Panc1 (cell line): ENCODE measurements around the gene ING4. TPM values are rescaled to one million over a fixed set of nuclear protein-coding genes. Genes with fewer than 3 reads are reported as not detected.

Source experiments
- ATAC-seq: fragments of 200-7000 bp; cut with Tn5 transposase; 2 replicates; pipeline ENCODE4 v1.9.1; 2020; ENCODE audit warnings: mild to moderate bottlenecking, moderate library complexity
- BruUV-seq: library from RNA; stranded (reverse); fragments of 400-500 nt; replicated peaks from 2 replicates; lab custom pipeline; 2021; lab: Mats Ljungman, UMichigan
- CTCF ChIA-PET: fragments of 300-600 bp; sonication (Branson Sonifier 250); formaldehyde crosslinking; loops from one replicate; lab custom pipeline; 2022; ENCODE audit warnings: antibody characterized with exemption; lab: Charles Lee
- POLR2A ChIA-PET: fragments of 300-600 bp; sonication (Branson Sonifier 250); formaldehyde crosslinking; loops from one replicate; lab custom pipeline; 2022; ENCODE audit warnings: antibody characterized with exemption; lab: Charles Lee
- DNase-seq: peaks from one replicate; pipeline ENCODE4 v3.0.0-alpha.2; 2010; ENCODE audit warnings: low read depth, low spot score
- H3K27ac ChIP-seq: 2 replicates; pipeline ENCODE4 v1.5.1; 2011; ENCODE audit warnings: mild to moderate bottlenecking, low read length, inconsistent platforms
- H3K27me3 ChIP-seq: fragments of 200-500 bp; sonication (Bioruptor generic); 2 replicates; pipeline ENCODE4 v1.6.0; 2014; ENCODE audit warnings: low read length, inconsistent platforms; ENCODE audit not compliant: control insufficient read depth, insufficient read depth
- H3K36me3 ChIP-seq: fragments of 200-500 bp; sonication (Bioruptor generic); 2 replicates; pipeline ENCODE4 v1.5.1; 2014; ENCODE audit warnings: inconsistent platforms, mild to moderate bottlenecking, low read length, moderate library complexity; ENCODE audit not compliant: control insufficient read depth, insufficient read depth
- H3K4me1 ChIP-seq: 2 replicates; pipeline ENCODE4 v1.5.1; 2011; ENCODE audit warnings: inconsistent platforms, mild to moderate bottlenecking, low read length, moderate library complexity; ENCODE audit not compliant: control insufficient read depth, insufficient read depth
- H3K4me3 ChIP-seq, 2 experiments: 2 replicates each; pipeline ENCODE4 v1.5.1; 2011 to 2012; ENCODE audit warnings: low read depth in 2 of 2, low read length in 2 of 2, mild to moderate bottlenecking in 2 of 2, inconsistent platforms in 1 of 2, moderate library complexity in 1 of 2
- H3K9me3 ChIP-seq: fragments of 200-500 bp; sonication (Bioruptor generic); 2 replicates; pipeline ENCODE4 v1.5.1; 2014; ENCODE audit warnings: low read depth, mild to moderate bottlenecking, inconsistent platforms, low read length, moderate library complexity; ENCODE audit not compliant: control insufficient read depth, insufficient read depth
- CTCF ChIP-seq: fragments of 450-650 bp; IDR thresholded peaks from 2 replicates; pipeline ENCODE4 v1.5.1; 2017; ENCODE audit warnings: mild to moderate bottlenecking
- POLR2AphosphoS5 ChIP-seq: IDR thresholded peaks from 2 replicates; pipeline ENCODE4 v1.6.1; 2012; ENCODE audit warnings: mild to moderate bottlenecking, low read depth, low read length, moderate library complexity
- REST ChIP-seq, 2 experiments: IDR thresholded peaks; 2 replicates each; pipeline ENCODE4 v1.6.1; 2011 to 2012; ENCODE audit warnings: low read depth in 2 of 2, control low read depth in 1 of 2, low read length in 1 of 2, mild to moderate bottlenecking in 1 of 2, moderate library complexity in 1 of 2; ENCODE audit not compliant: insufficient read depth in 1 of 2
- SIN3A ChIP-seq: IDR thresholded peaks from 2 replicates; pipeline ENCODE4 v1.6.1; 2012; ENCODE audit warnings: low read depth, mild to moderate bottlenecking, low read length, moderate library complexity, borderline replicate concordance; ENCODE audit not compliant: insufficient read depth
- TCF7L2 ChIP-seq: IDR thresholded peaks from 2 replicates; pipeline ENCODE4 v1.6.1; 2011; ENCODE audit warnings: mild to moderate bottlenecking, low read depth, low read length, inconsistent platforms
- in situ Hi-C: cut with HindIII; loops from 2 replicates; pipeline ENCODE4 v1.10.0; 2016; ENCODE audit warnings: low sequenced_read_pairs, low pct_unique_long_range_greater_than_20kb
- intact Hi-C: fragments of 100-400 bp; cut with micrococcal nuclease; formaldehyde crosslinking; loops from one replicate; pipeline ENCODE4 v1.10.0; 2022; ENCODE audit not compliant: unreplicated experiment
- total RNA-seq: library from RNA; stranded (reverse); gene quantifications from one replicate; pipeline ENCODE4 v1.2.1, GENCODE V29; 2021; ENCODE audit not compliant: unreplicated experiment

The ING4 gene
- total RNA-seq, 1 experiment from 2014 or later: 11.4 TPM

DNA sequence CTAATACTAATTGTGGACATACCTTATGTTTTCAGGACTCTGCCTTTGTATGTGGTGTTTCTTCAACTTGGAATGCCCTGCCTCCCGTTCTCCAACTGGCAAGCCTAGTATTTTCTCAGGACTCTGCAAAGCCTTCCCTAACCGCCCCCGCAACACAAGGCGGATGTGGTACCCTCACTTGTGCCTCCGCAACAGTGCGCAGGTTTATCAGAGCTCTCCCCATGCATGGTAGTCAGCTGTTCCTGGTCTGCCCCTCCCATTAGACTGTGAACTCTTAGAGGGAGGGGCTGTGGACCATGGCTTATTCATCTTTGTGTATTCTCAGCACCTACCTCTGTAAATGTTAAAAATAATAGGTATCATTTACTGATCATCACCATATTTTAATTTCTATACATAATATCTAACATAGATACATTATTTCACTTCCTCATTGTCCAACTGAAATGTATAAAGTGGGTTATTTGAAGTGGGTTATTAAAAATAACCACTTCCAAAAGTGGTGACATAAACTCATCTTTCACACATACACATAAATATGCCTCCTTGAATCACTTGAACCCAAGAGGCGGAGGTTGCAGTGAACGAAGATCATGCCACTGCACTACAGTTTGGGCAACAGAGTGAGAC lies 36.1 kb downstream of the ING4 start:
- in situ Hi-C loops: no loop called here
- intact Hi-C loops: no loop called here
- POLR2A ChIA-PET: no interaction called here
- no TSS peak for BruUV-seq
- no peaks in the 10 kb centered on the region for H3K9me3 ChIP-seq
- no peaks in the 10 kb centered on the region for H3K4me1 ChIP-seq
- no peaks in the 10 kb centered on the region for H3K27me3 ChIP-seq
- CTCF ChIA-PET: interaction anchor here (0.5 kb wide), 1 partner anchor 9 kb away, joined by 6 read pairs; no protein-coding TSS in a partner anchor
- no peak overlapping the region for H3K27ac ChIP-seq
- no peaks in the 10 kb centered on the region for H3K36me3 ChIP-seq
- DNase-seq (no peak), ATAC-seq (no peak)
- peak overlapping the region in 1 of 2 experiments; percentile 46; a peak in 3 of 4 replicates for H3K4me3 ChIP-seq
- TF ChIP-seq SIN3A (no peak), CTCF (no peak), TCF7L2 (no peak), POLR2AphosphoS5 (no peak), REST (IDR thresholded peaks at IDR 0.05; ENCODE audit: insufficient read depth in 1 of 2, low read depth in 2 of 2, low read length in 1 of 2) (no peak)

- no peak for DNase-seq
- Histone ChIP-seq H3K9me3 (no peaks in the 10 kb centered on the region), H3K36me3 (no peaks in the 10 kb centered on the region), H3K4me1 (no peaks in the 10 kb centered on the region), H3K27ac (no peak overlapping the region), H3K4me3 (no peak overlapping the region), H3K27me3 (no peaks in the 10 kb centered on the region)
- ChIA-PET POLR2A (no interaction called here), CTCF (interaction anchor here (0.6 kb wide), 1 partner anchor 68 kb away, joined by 3 read pairs; the partner anchor contains the start of gene ZNF384)
- no peak for TF ChIP-seq REST (IDR thresholded peaks at IDR 0.05; ENCODE audit: insufficient read depth in 1 of 2, low read depth in 2 of 2, low read length in 1 of 2)
- no peak for TF ChIP-seq SIN3A
- TF ChIP-seq POLR2AphosphoS5: no peak
- no peak for TF ChIP-seq CTCF
- no peak for TF ChIP-seq TCF7L2
- BruUV-seq: no TSS peak
- ATAC-seq: no peak
- intact Hi-C loops: no loop called here
- in situ Hi-C loops: no loop called here
Observed at GRCh38 chr12:6620885-6621274, 42.0 kb downstream of the ING4 start.
